Osteocyte (in vitro differentiated cells): Measurements from ENCODE around the gene ARMC12. TPM values are rescaled to one million over a fixed set of nuclear protein-coding genes. Genes with fewer than 3 reads are reported as not detected.

Experiments
- DNase-seq: peaks from one replicate; pipeline ENCODE4 v3.0.0; 2021; ENCODE audit warnings: mixed read lengths; ENCODE audit not compliant: unreplicated experiment; ENCODE audit errors: extremely low spot score
- H3K27ac Mint-ChIP-seq: one replicate; pipeline ENCODE4 v1.8.0; 2021; ENCODE audit warnings: mild to moderate bottlenecking, mixed read lengths; ENCODE audit not compliant: unreplicated experiment
- H3K27me3 Mint-ChIP-seq: one replicate; pipeline ENCODE4 v1.8.0; 2021; ENCODE audit warnings: mixed read lengths; ENCODE audit not compliant: unreplicated experiment
- H3K36me3 Mint-ChIP-seq: one replicate; pipeline ENCODE4 v1.8.0; 2021; ENCODE audit warnings: mixed read lengths; ENCODE audit not compliant: unreplicated experiment
- H3K4me1 Mint-ChIP-seq: one replicate; pipeline ENCODE4 v1.8.0; 2021; ENCODE audit warnings: mixed read lengths; ENCODE audit not compliant: unreplicated experiment
- H3K4me3 Mint-ChIP-seq: one replicate; pipeline ENCODE4 v1.8.0; 2021; ENCODE audit warnings: mild to moderate bottlenecking, moderate library complexity, mixed read lengths; ENCODE audit not compliant: unreplicated experiment
- H3K9me3 Mint-ChIP-seq: one replicate; pipeline ENCODE4 v1.8.0; 2021; ENCODE audit warnings: mixed read lengths; ENCODE audit not compliant: unreplicated experiment
- CTCF ChIP-seq: fragments of 200-600 bp; sonication (generic); IDR thresholded peaks from 2 replicates; pipeline ENCODE4 v1.5.0; 2021; ENCODE audit warnings: antibody characterized with exemption, mild to moderate bottlenecking, moderate library complexity
- total RNA-seq: library from RNA; stranded (reverse); gene quantifications from 2 replicates; pipeline ENCODE4 v1.2.1, GENCODE V29; 2021

The ARMC12 gene
- total RNA-seq, 1 donor from 2014 or later: 2.5 TPM

- H3K36me3 Mint-ChIP-seq: no peaks in the 10 kb centered on the region
- peak; percentile 91 for DNase-seq
- H3K4me3 Mint-ChIP-seq: no peak overlapping the region
- no peak overlapping the region for H3K27ac Mint-ChIP-seq
- peak; percentile 96 for TF ChIP-seq CTCF
- no peaks in the 10 kb centered on the region for H3K27me3 Mint-ChIP-seq
- peaks cover 30% of the 10 kb centered on the region for H3K4me1 Mint-ChIP-seq
- H3K9me3 Mint-ChIP-seq: no peaks in the 10 kb centered on the region
Observed at GRCh38 chr6:35736253-35736894, 458 bp upstream of the ARMC12 start.

GRCh38 chr6:35737413-35738211, 780 bp downstream of the ARMC12 start:
- TF ChIP-seq CTCF: peak; percentile 83
- Mint-ChIP-seq H3K4me3 (no peak overlapping the region), H3K27ac (no peak overlapping the region), H3K9me3 (no peaks in the 10 kb centered on the region), H3K36me3 (no peaks in the 10 kb centered on the region), H3K27me3 (no peaks in the 10 kb centered on the region), H3K4me1 (peaks cover 24% of the 10 kb centered on the region)
- no peak for DNase-seq

GRCh38 chr6:35739645-35740524, 3.1 kb downstream of the ARMC12 start:
- H3K36me3 Mint-ChIP-seq: no peaks in the 10 kb centered on the region
- no peak for DNase-seq
- no peak overlapping the region for H3K27ac Mint-ChIP-seq
- H3K4me3 Mint-ChIP-seq: no peak overlapping the region
- H3K4me1 Mint-ChIP-seq: peaks cover 10% of the 10 kb centered on the region
- H3K27me3 Mint-ChIP-seq: no peaks in the 10 kb centered on the region
- no peak for TF ChIP-seq CTCF
- no peaks in the 10 kb centered on the region for H3K9me3 Mint-ChIP-seq

- H3K27me3 Mint-ChIP-seq: peaks cover 11% of the 10 kb centered on the region
- no peak overlapping the region for H3K4me3 Mint-ChIP-seq
- no peaks in the 10 kb centered on the region for H3K9me3 Mint-ChIP-seq
- H3K4me1 Mint-ChIP-seq: peaks cover 4% of the 10 kb centered on the region
- no peak for DNase-seq
- H3K36me3 Mint-ChIP-seq: no peaks in the 10 kb centered on the region
- TF ChIP-seq CTCF: no peak
- H3K27ac Mint-ChIP-seq: no peak overlapping the region
Observed at GRCh38 chr6:35742842-35743241, 6.0 kb downstream of the ARMC12 start.

- Mint-ChIP-seq H3K36me3 (no peaks in the 10 kb centered on the region), H3K4me3 (no peak overlapping the region), H3K27ac (no peak overlapping the region), H3K27me3 (peaks cover 13% of the 10 kb centered on the region), H3K9me3 (no peaks in the 10 kb centered on the region), H3K4me1 (no peaks in the 10 kb centered on the region)
- TF ChIP-seq CTCF: no peak
- DNase-seq: no peak
Observed at GRCh38 chr6:35745509-35745908, 8.7 kb downstream of the ARMC12 start.
